Peyer's patch (tissue), 4 donors: ENCODE data around the gene DCBLD2. TPM values are rescaled to one million over a fixed set of nuclear protein-coding genes. Genes with fewer than 3 reads are reported as not detected.

Experiments used
- DNase-seq, 3 donors: peaks; one replicate each; pipeline ENCODE4 v3.0.0-alpha.2; 2017 to 2019
- H3K27ac ChIP-seq, 4 donors: fragments of 200-600 bp; sonication (generic); one replicate each; pipeline ENCODE4 v1.5.1; 2016 to 2019
- H3K27me3 ChIP-seq, 2 donors: fragments of 200-600 bp; sonication (generic); one replicate each; pipeline ENCODE4 v1.5.1; 2019
- H3K36me3 ChIP-seq, 3 donors: fragments of 200-600 bp; sonication (generic); one replicate each; pipeline ENCODE4 v1.5.1; 2016 to 2019
- H3K4me1 ChIP-seq, 4 donors: fragments of 200-600 bp; sonication (generic); one replicate each; pipeline ENCODE4 v1.5.1; 2016 to 2019
- H3K4me3 ChIP-seq, 4 donors: fragments of 200-600 bp; sonication (generic); 1 replicate in 3 of 4; 2 replicates in 1 of 4; pipeline ENCODE4 v1.5.1; 2016 to 2019; ENCODE audit warnings: mild to moderate bottlenecking in 1 of 4
- H3K9me3 ChIP-seq, 4 donors: fragments of 200-600 bp; sonication (generic); one replicate each; pipeline ENCODE4 v1.5.1; 2016 to 2019; ENCODE audit warnings: mild to moderate bottlenecking in 1 of 4
- POLR2A ChIP-seq, 2 donors: fragments of 450-650 bp; IDR thresholded peaks; one replicate each; pipeline ENCODE4 v1.5.1; 2017; ENCODE audit warnings: antibody characterized with exemption in 2 of 2, mild to moderate bottlenecking in 2 of 2, moderate library complexity in 2 of 2
- small RNA-seq, 2 donors: library from RNA; depleted of rRNA; stranded (forward); fragments of <200 nt; gene quantifications; one replicate each; pipeline ENCODE3, GENCODE V24; 2016
- total RNA-seq, 4 donors: library from RNA; depleted of rRNA; stranded (reverse); fragments of >200 nt; gene quantifications; one replicate each; pipeline ENCODE4 v1.1.0, GENCODE V29; 2016
- TF ChIP-seq, protein P1 (sequence below), 6 experiments: fragments of 450-650 bp in 4 of 6; fragments of 200-600 bp in 2 of 6; sonication (generic) in 1 of 6; IDR thresholded peaks; one replicate each; pipeline ENCODE4 v1.5.1; 2017 to 2019; ENCODE audit warnings: antibody characterized with exemption in 6 of 6, mild to moderate bottlenecking in 3 of 6, moderate library complexity in 1 of 6

Gene DCBLD2
- total RNA-seq, 4 donors from 2014 or later, result 4.8 to 9.1 (median 7.0) TPM

DNA sequence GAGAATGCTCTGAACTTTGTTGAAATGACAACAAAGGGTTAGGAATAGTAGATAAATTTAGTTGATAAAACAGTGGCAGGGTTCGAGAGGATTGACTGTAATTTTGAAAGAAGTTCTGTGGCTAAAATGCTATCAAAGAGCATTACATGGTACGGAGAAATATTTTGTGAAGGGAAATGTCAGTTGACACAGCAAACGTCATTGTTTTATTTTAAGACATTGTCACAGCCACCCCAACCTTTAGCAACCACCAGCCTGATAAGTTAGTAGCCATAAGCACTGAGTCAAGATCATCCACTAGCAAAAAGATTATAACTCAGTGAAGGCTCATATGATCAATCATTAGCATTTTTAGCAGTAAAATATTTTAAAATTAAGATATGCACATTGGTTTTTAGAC is 147.0 kb downstream of the DCBLD2 start:
- H3K4me1 ChIP-seq, result no peaks in the 10 kb centered on the region
- no peak for TF ChIP-seq POLR2A (IDR thresholded peaks at IDR 0.05)
- TF ChIP-seq, protein P1, sequence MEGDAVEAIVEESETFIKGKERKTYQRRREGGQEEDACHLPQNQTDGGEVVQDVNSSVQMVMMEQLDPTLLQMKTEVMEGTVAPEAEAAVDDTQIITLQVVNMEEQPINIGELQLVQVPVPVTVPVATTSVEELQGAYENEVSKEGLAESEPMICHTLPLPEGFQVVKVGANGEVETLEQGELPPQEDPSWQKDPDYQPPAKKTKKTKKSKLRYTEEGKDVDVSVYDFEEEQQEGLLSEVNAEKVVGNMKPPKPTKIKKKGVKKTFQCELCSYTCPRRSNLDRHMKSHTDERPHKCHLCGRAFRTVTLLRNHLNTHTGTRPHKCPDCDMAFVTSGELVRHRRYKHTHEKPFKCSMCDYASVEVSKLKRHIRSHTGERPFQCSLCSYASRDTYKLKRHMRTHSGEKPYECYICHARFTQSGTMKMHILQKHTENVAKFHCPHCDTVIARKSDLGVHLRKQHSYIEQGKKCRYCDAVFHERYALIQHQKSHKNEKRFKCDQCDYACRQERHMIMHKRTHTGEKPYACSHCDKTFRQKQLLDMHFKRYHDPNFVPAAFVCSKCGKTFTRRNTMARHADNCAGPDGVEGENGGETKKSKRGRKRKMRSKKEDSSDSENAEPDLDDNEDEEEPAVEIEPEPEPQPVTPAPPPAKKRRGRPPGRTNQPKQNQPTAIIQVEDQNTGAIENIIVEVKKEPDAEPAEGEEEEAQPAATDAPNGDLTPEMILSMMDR (IDR thresholded peaks at IDR 0.05), result no peak
- DNase-seq, result no peak
- H3K9me3 ChIP-seq, result no peaks in the 10 kb centered on the region
- H3K27ac ChIP-seq, result no peak overlapping the region
- no peaks in the 10 kb centered on the region for H3K36me3 ChIP-seq
- H3K4me3 ChIP-seq, result no peak overlapping the region
- no peaks in the 10 kb centered on the region for H3K27me3 ChIP-seq

DNA sequence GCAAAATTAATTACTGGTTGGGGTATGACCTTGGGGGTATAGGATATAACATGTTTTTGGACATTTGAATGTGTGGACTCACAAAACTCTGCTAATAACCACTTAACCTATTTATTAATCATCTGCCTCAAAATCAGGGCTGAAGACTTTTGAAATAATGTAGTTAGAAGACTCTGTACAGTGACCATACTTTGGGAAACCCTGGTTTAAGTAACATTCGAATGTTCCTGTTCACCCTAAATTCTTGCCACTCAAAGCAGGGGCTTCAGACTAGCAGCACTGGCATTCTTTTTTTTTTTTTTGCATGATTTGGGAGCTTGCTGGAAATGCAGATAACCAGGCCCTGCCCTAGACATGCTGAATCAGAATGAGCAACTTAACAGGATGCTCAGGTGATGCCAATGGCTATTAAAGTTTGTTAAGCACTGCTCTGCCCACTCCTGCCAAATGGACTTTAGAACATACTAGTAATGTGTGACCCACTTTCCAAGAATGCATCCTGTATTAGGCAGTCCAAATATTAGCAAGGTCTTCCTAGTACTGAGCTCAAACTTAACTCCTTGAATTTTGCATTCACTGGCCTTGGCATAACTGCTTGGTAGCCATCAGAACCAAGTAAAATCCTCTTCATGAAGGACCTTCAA is 151.1 kb downstream of the DCBLD2 start:
- H3K4me1 ChIP-seq, result no peaks in the 10 kb centered on the region
- no peak overlapping the region for H3K4me3 ChIP-seq
- H3K9me3 ChIP-seq, result no peaks in the 10 kb centered on the region
- no peaks in the 10 kb centered on the region for H3K27me3 ChIP-seq
- TF ChIP-seq, protein P1 (IDR thresholded peaks at IDR 0.05), result no peak
- TF ChIP-seq POLR2A (IDR thresholded peaks at IDR 0.05), result no peak
- no peaks in the 10 kb centered on the region for H3K36me3 ChIP-seq
- DNase-seq, result no peak
- no peak overlapping the region for H3K27ac ChIP-seq

GRCh38 chr3:98746882-98747281 is 154.6 kb downstream of the DCBLD2 start:
- Histone ChIP-seq H3K4me1 (no peaks in the 10 kb centered on the region), H3K36me3 (no peaks in the 10 kb centered on the region), H3K4me3 (no peak overlapping the region), H3K9me3 (no peaks in the 10 kb centered on the region), H3K27me3 (no peaks in the 10 kb centered on the region), H3K27ac (no peak overlapping the region)
- TF ChIP-seq, protein P1 (IDR thresholded peaks at IDR 0.05), result no peak
- no peak for TF ChIP-seq POLR2A (IDR thresholded peaks at IDR 0.05)
- no peak for DNase-seq

- DNase-seq, result no peak
- Histone ChIP-seq H3K27ac (no peak overlapping the region), H3K9me3 (no peaks in the 10 kb centered on the region), H3K36me3 (no peaks in the 10 kb centered on the region), H3K27me3 (no peaks in the 10 kb centered on the region), H3K4me3 (no peak overlapping the region), H3K4me1 (no peaks in the 10 kb centered on the region)
- TF ChIP-seq POLR2A (IDR thresholded peaks at IDR 0.05), result no peak
- TF ChIP-seq, protein P1 (IDR thresholded peaks at IDR 0.05), result no peak
These were observed 155.4 kb downstream of the DCBLD2 start for GRCh38 chr3:98746122-98746521.

Small RNA genes lying within 50 kb of the gene (small RNA-seq; reads per million reads assigned to genes)
- gene RNU6-1263P (0 reads per million in 2 donors), gene RNU6-26P (0 reads per million in 2 donors)

Other genes starting within 250 kb of the DCBLD2 start
- 1 to 10 TPM; 1.6 to 6.6 (median 2.5) TPM for gene ST3GAL6, start 138.4 kb downstream of the DCBLD2 start, total RNA-seq